Activated T-helper 9 cell treated with anti-CD3 and anti-CD28 coated beads, Interleukin-2, amount 50 U/mL, for 16 hours (primary cell): ENCODE measurements around the gene KRTAP8-1.

Experiments used
- DNase-seq: peaks from one replicate; pipeline ENCODE4 v3.0.0-alpha.2; 2020; ENCODE audit warnings: low read depth

Gene KRTAP8-1, protein sequence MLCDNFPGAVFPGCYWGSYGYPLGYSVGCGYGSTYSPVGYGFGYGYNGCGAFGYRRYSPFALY

DNA sequence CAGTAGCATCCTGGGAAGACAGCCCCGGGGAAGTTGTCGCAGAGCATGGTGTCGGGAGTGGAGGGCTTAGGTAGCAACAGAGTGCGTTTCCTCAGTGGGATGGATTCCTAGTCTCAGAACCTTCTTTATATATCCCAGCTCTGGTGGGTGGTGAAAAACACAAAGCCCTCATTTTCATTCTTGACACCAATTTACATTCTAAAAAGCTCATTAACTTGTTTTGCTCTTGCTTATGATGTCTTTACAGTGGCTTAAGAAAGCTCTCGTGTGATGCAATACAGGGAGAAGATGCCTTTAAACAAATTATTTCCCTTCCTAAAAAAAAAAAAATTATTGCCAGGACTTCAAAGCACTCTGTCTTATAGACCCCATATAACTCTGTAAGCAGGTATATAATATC lies at the start of gene KRTAP8-1:
Gene KRTAP8-1, minus strand, starts transcription at position 101 of the 400 bp plus-strand sequence. Its CDS starts 54 bp downstream, at position 47.
- DNase-seq: no peak

DNA sequence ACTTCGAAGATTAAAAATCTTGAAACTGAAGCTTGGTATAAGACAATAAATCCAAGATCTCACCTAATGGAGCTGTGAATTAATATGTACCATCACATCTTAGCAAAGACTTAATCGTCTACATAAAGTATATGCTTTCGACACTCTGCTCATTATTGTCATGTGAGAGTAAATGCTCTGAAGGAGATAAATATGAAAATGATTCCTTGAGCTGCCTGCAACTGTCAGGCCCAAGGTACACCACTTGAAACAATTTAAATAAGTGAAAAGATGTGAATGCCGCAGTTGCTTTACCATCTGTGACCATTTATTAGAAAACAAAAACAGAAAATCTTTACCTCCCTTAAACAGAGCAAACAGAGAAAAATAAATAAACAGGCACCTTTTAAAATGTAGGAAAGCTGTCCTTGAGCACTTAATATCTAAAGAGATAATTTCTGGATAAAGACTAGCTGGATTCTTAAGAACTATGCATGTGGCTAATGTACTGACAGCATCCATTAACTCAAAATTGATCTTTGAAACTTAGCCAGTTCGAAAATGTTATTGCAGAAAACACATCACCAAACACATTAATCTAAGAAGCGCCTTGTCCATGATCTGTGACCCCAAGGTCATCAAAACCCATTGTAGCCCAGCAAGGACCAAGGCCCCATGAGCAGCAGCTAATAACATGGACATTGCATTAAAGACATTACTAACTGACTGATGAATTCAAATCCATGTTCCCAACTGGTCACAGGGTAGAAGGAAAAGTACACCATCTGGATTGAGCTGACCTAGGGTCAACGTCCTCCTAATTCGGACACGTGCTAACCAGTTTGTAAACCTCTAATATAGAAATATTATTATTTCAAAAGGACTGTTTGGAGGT lies 34.8 kb upstream of the KRTAP8-1 start:
- DNase-seq: no peak

DNA sequence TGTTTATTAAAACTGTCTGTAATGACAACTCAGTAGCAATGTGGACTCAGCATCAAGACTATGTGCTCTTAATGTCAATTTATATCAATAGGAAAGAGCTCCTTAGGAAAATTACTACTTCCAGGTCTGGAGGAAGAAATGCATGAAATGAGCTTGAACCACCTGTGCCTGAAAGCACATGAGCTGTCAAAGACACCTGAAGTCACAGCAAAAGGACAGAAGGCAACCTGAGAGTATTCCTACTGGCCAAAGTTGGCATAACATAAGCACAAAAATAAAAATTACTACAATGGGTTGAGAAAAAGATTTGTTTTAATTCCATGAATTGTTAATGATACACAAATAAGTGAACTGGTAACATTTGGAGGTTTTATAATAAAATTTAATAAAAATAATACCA lies 29.9 kb upstream of the KRTAP8-1 start:
- DNase-seq: no peak

DNA sequence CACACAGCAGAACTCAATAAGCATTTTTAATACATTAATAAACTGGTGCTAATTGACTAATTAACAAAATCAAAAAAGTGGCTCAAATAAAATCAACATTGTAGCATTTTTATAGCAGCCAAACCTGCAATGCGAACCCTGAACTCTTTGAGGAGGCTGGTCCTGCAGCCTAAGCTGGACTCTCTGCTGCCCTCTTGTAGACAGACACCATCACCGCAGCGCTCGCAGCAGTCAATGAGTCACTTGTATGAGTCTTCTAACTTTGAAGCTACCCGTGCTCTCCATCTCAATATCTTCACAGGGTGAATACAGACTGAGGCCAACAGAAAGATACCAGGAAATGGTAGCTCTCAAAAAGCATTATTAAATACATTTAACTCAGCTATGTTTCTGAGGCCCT lies 26.2 kb upstream of the KRTAP8-1 start:
- no peak for DNase-seq

DNA sequence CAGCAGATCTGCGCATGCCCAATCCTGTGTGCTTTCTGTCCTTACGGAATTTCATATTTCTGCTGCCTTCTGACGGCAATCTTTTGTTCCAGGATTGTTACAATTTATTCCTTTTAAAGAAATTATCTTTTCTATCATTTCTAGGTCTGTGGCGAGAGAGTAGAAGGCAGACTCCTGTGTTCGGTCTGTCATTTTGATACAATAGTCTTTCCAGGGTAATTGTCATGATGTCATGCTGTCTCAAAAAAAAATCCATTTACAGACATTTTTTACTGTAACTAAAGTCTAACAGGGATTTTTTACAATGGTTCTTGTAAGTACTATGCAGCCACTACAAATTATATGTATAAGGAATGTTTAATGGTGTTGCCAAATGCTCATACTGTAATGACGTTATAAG lies 25.5 kb upstream of the KRTAP8-1 start:
- no peak for DNase-seq

DNA sequence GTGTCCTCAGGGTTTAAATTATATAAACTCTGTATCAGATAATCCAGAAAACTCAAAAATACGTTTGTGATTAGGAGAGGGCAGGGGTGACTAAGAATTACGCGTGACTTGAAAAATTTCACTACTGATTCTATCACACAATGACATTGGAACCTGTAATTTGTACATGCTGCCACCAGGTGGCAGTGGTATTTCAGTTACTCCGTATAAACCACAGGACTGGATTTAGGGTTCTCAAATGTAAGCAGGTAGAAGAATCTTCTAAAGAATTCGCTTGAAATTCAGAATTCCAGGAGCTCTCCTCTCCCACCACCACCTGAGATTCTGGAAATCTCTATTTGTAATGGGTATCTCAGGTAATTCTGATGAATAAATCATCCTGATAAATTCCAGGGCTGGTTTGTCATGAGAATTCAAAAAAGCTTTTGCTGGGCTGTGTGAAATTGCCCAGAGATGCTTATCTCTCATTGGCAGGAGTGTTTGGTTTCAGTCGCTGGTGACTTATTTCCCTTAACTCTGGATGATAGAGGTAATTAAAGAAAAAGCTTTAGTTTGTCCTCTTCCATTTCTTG lies 18.2 kb upstream of the KRTAP8-1 start:
- DNase-seq: peak; percentile 2

DNA sequence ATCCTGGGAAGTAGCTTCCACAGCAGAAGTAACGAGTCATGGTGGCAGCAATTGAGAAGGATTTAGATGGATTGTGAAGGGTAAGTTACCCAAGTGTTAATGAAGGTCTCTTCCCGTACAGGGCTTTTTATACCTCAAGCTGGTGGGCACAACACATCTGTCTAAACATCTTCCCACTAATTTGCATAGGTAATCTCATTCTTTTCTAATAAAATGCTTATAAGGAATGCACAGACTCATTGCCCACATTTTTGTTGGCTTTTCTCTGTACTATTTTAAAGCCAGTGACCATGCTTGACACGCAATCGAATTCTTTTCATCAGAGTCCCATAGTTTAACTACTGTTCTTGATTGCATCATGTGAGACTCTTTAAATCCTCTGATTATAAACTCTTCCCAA lies 16.6 kb upstream of the KRTAP8-1 start, which contains the start of gene KRTAP7-1:
Gene KRTAP7-1, minus strand, starts transcription at position 101 of the 400 bp plus-strand sequence. Its CDS starts 61 bp downstream, at position 40.
- no peak for DNase-seq

DNA sequence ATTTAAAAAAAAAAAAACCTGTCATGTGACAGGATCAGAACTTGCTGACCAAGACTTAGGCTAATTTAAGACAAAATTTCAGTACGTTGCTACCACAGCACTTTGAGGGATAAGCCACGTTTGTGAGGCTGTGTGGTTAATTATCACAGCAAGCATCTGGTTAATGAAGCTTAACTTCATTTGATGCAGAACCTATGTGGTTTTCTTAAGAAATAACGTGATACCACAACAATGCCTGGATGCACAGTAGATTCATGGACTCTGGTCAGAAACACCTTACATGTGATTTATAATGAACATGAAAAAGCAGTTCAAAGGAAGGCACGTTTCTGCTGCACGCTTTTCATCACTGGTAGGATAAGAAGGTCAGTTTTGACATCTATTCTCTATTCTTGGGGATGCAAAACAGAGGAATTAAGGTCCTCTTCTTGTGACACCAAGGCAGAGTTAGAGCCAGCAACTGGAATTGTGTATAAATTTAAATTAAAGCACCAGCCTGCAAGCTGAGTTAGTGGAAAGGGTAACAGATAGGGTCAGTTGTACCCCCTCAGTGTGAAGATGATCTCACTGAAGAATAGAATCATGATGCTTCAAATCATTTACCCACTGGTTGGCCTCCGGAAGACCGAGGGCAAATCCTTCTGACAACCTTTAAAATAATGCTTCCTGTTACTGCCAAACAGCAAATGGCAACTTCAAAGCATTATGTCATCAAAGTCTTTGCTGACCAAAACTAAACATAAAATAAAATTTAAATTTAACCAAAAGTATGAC lies 6.0 kb upstream of the KRTAP8-1 start:
- no peak for DNase-seq

DNA sequence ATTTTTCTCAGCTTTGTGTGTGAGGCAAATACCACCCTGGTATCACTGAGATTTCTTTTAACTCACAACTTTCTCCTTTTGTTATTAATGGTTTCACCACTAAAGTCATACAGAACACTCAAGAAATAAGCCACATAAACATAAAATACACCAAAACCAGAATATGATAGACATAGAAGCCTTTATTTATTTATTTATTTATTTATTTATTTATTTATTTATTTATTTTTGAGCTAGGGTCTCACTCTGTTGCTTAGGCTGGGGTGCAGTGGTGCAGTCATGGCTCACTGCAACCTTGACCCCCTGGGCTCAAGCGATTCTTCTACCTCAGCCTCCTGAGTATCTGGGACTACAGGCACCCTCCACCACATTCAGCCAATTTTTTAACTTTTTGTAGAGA lies 12.5 kb downstream of the KRTAP8-1 start:
- DNase-seq: no peak

DNA sequence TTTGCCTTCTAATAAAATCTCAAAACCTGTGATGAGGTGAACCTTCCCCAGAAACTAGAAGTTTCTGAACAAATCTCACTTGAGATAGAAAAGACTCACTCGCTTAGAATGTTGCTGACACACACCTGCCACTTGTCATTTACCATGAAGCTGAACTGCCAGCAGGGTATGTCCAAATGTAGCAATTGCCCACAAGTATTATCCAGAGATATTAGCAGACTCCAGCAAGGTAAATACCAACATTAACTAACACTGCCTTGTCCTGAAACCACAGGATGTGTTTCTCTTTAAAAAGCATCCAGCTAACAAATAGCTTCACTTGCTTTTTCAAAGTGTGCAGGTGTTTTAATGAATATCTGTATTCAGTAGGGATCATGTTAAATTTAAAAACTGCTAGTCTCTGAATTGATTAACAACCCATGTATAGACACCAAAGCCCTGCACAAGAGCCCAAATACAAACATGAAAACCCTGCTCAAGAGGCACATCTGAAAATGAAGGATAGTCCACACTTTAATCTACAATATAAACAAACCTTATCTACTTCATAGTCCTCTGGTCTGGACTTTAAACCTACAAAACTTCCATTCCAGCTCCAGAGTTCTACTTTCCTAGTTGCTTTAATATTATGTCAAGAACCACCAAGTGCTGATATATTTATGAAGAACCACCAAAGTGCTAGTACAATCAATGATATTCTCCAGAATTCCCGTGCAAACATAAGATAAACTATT lies 19.3 kb downstream of the KRTAP8-1 start:
- DNase-seq: no peak

DNA sequence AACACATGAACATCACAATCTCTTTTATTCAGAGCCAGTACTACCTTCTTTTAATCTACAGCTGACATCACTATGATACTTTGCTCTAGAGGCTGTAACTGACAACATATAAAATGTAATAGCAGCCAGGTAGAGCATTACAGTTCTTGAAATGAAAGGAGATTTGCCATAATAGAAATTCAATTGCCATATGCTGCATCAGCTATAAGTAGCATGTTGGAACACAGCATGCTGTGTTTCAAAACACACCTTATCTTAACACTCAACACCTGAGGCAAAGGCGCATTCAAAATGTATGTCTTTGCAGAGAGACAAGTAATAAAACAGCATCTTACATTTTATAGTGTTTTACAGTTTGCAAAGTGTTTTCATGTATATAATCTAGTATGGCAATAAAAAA lies 33.8 kb downstream of the KRTAP8-1 start:
- DNase-seq: no peak

DNA sequence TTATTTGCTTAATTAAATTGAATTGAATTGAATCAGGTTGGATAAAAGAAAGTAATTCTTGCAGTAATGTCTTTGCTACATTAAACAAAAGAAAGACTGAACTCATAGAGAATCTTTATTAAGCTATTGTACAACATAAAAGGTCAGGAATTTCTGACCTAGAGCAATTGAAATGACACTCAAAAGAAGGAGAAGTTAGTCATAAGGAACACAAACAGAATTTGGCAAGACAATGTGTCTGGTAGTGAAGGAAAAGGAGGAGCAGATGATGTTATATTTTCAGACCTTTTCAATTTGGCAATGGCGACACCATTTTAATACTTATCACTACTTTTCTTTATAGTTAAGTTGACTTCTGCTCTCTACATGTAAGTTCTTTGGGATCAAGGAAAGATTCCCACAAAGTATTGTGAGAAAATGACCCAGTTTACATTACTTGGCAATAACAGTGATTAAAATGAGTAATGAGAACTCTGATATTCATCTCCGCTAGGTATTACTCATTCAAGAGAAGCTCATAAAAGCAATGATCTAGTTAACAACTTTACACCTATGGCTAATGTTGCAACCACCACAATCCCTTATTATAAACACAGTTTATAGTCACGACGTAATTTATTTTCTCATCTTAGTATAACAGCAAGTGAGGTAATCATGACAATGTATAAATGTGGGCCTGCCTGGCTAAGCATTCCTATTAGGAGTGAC lies 43.2 kb downstream of the KRTAP8-1 start:
- DNase-seq: no peak
